ENCODE measurements around the gene LYPD3. TPM values are rescaled to one million over a fixed set of nuclear protein-coding genes. Genes with fewer than 3 reads are reported as not detected.
"Not testable (repeated sequence)": the region's sequence is repeated elsewhere in the genome, so short reads cannot be mapped to it uniquely, and the experiment has no call there.

Gene LYPD3
- polyA plus RNA-seq, 4 donors = 1.4 to 3.4 (median 1.9) TPM

- DNase-seq (ENCODE audit: low read depth in 4 of 4, low spot score in 2 of 4) = peak; percentile 88 to 95 (median 88)
Observed at GRCh38 chr19:43463381-43464133, 1.9 kb downstream of the LYPD3 start.

- DNase-seq (ENCODE audit: low read depth in 4 of 4, low spot score in 2 of 4) = no peak
Observed at GRCh38 chr19:43462785-43463380, 2.5 kb downstream of the LYPD3 start.

- no peak for DNase-seq (ENCODE audit: low read depth in 4 of 4, low spot score in 2 of 4)
Observed at GRCh38 chr19:43462383-43462782, 3.0 kb downstream of the LYPD3 start.

GRCh38 chr19:43461303-43461702, 4.1 kb downstream of the LYPD3 start:
- DNase-seq (ENCODE audit: low read depth in 4 of 4, low spot score in 2 of 4) = no peak

- no peak for DNase-seq (ENCODE audit: low read depth in 4 of 4, low spot score in 2 of 4)
Observed at GRCh38 chr19:43460362-43461016, 4.9 kb downstream of the LYPD3 start.

- DNase-seq (ENCODE audit: low read depth in 4 of 4, low spot score in 2 of 4) = no peak
Observed at GRCh38 chr19:43457809-43458208, 7.6 kb downstream of the LYPD3 start.

- no peak for DNase-seq (ENCODE audit: low read depth in 4 of 4, low spot score in 2 of 4)
Observed at GRCh38 chr19:43455321-43456113, 9.9 kb downstream of the LYPD3 start.

- no peak for DNase-seq (ENCODE audit: low read depth in 4 of 4, low spot score in 2 of 4)
Observed at GRCh38 chr19:43454031-43454430, 11.4 kb downstream of the LYPD3 start.

GRCh38 chr19:43452582-43452981, 12.8 kb downstream of the LYPD3 start:
- no peak for DNase-seq (ENCODE audit: low read depth in 4 of 4, low spot score in 2 of 4)

GRCh38 chr19:43450545-43450997, 14.8 kb downstream of the LYPD3 start:
- no peak for DNase-seq (ENCODE audit: low read depth in 4 of 4, low spot score in 2 of 4)

GRCh38 chr19:43447655-43448054, 17.8 kb downstream of the LYPD3 start:
- no peak for DNase-seq (ENCODE audit: low read depth in 4 of 4, low spot score in 2 of 4)

GRCh38 chr19:43446746-43447489, 18.5 kb downstream of the LYPD3 start:
- peak in 2 of 4 donors; percentile 46 to 70 for DNase-seq (ENCODE audit: low read depth in 4 of 4, low spot score in 2 of 4)

GRCh38 chr19:43445426-43445825, 20.0 kb downstream of the LYPD3 start:
- no peak for DNase-seq (ENCODE audit: low read depth in 4 of 4, low spot score in 2 of 4)

- no peak for DNase-seq (ENCODE audit: low read depth in 4 of 4, low spot score in 2 of 4)
Observed at GRCh38 chr19:43444531-43445287, 20.7 kb downstream of the LYPD3 start.

GRCh38 chr19:43444091-43444490, 21.3 kb downstream of the LYPD3 start:
- not testable (repeated sequence) for DNase-seq (ENCODE audit: low read depth in 4 of 4, low spot score in 2 of 4)

GRCh38 chr19:43441716-43442115, 23.7 kb downstream of the LYPD3 start:
- no peak for DNase-seq (ENCODE audit: low read depth in 4 of 4, low spot score in 2 of 4)

GRCh38 chr19:43439709-43440063, 25.7 kb downstream of the LYPD3 start:
- no peak for DNase-seq (ENCODE audit: low read depth in 4 of 4, low spot score in 2 of 4)

- no peak for DNase-seq (ENCODE audit: low read depth in 4 of 4, low spot score in 2 of 4)
Observed at GRCh38 chr19:43439032-43439708, 26.2 kb downstream of the LYPD3 start.

Measured in left renal cortex interstitium (tissue), 4 donors.